HEK293T (cell line): ENCODE data around the gene PEDS1.

Experiments used
- ARNT ChIP-seq: fragments of 450-650 bp; IDR thresholded peaks from 2 replicates; pipeline ENCODE4 v1.6.1; 2017; ENCODE audit warnings: mild to moderate bottlenecking
- FOXA1 ChIP-seq: fragments of 450-650 bp; IDR thresholded peaks from 2 replicates; pipeline ENCODE4 v1.6.1; 2016; ENCODE audit warnings: mild to moderate bottlenecking
- FOXK2 ChIP-seq: fragments of 450-650 bp; IDR thresholded peaks from 2 replicates; pipeline ENCODE4 v1.6.1; 2016; ENCODE audit warnings: mild to moderate bottlenecking
- FOXM1 ChIP-seq: fragments of 450-650 bp; IDR thresholded peaks from 2 replicates; pipeline ENCODE4 v1.6.1; 2017; ENCODE audit warnings: mild to moderate bottlenecking, borderline replicate concordance
- HDGF ChIP-seq: fragments of 450-650 bp; IDR thresholded peaks from 2 replicates; pipeline ENCODE4 v1.6.1; 2017; ENCODE audit warnings: antibody characterized with exemption, borderline replicate concordance
- L3MBTL2 ChIP-seq: fragments of 450-650 bp; conservative IDR thresholded peaks from 2 replicates; pipeline ENCODE4 v1.6.1; 2016; ENCODE audit warnings: mild to moderate bottlenecking
- LEF1 ChIP-seq: fragments of 450-650 bp; IDR thresholded peaks from 2 replicates; pipeline ENCODE4 v1.6.1; 2017; ENCODE audit warnings: mild to moderate bottlenecking, borderline replicate concordance
- NFRKB ChIP-seq: fragments of 450-650 bp; IDR thresholded peaks from 2 replicates; pipeline ENCODE4 v1.6.1; 2016; ENCODE audit warnings: mild to moderate bottlenecking, moderate library complexity
- SP1 ChIP-seq: fragments of 450-650 bp; IDR thresholded peaks from 2 replicates; pipeline ENCODE4 v1.6.1; 2017
- SUZ12 ChIP-seq: fragments of 450-650 bp; IDR thresholded peaks from 2 replicates; pipeline ENCODE4 v1.6.1; 2016; ENCODE audit warnings: mild to moderate bottlenecking
- TARDBP ChIP-seq: fragments of 450-650 bp; IDR thresholded peaks from 2 replicates; pipeline ENCODE4 v1.6.1; 2016

DNA sequence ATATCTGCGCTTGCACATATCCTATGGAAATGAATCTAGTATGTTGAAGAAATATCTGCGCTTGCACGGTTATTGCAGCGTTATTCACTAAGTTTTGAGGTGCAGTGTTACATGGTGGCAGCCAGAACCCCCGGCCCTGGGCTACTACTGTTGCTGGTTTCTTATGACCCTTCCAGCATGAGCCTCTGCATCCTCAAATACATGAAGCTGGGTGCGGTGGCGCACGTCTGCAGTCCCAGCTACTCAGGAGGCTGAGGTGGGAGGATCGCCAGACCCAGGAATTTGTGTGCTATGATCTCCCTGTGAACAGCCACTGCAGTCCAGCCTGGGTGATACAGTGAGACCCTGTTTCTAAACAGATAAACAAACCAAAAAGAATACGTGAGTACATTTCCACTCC, 27.8 kb upstream of the PEDS1 start:
- TF ChIP-seq FOXA1 (no peak), L3MBTL2 (no peak), HDGF (no peak), ARNT (no peak), LEF1 (no peak), TARDBP (no peak), NFRKB (no peak), SP1 (no peak), FOXM1 (no peak), FOXK2 (no peak), SUZ12 (no peak)
